HG02588 (cell line): Measurements from ENCODE around the gene SNTG2.

ENCODE experiments used
- ATAC-seq: cut with Tn5 transposase; IDR thresholded peaks from one replicate; pipeline ENCODE4 v1.9.1; 2021; ENCODE audit warnings: mild to moderate bottlenecking, moderate library complexity; ENCODE audit not compliant: unreplicated experiment

Gene SNTG2

GRCh38 chr2:951224-952006, 766 bp downstream of the SNTG2 start:
- no peak for ATAC-seq

DNA sequence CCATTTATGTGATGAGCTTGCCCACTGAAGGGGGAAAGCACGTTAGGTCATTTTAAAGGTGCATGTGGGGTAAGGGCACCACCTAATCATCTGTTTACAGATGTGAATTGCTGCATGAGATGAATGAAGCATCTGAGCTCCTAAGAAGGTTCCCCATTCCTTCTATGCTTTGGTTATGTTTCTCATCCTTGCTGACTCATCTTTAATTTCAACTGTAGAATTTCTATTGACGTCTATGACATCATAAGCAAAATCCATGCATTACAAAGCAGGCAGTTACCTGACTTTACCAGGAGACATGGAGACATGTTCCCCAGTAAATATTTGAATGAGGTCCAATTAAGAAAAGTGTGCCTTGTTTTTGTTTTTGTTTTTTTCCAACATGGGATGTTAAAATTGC, 2.8 kb downstream of the SNTG2 start:
- ATAC-seq: no peak

- no peak for ATAC-seq
Observed at GRCh38 chr2:953975-954686, 3.5 kb downstream of the SNTG2 start.

GRCh38 chr2:954687-955000, 4.0 kb downstream of the SNTG2 start:
- no peak for ATAC-seq

GRCh38 chr2:955829-956731, 5.4 kb downstream of the SNTG2 start:
- no peak for ATAC-seq

DNA sequence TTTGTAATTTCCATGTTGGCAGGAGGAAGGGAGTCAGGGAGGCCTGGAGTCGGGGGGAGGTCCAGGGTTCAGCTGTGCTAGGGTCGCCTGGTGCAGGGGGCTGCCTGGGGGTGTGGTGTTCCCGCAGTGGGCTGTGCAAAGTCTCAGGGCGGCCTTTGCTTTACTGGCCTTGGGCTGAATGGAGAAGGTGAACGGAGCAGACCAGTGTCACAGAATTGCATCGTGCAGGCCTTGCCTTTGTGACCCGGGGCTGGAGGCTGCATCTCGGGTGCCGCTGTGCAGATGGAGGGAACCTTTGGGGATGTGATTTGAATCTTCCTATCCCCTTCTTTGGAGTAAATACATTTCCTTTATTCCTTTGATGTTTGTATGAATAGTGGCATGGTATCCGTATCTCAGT, 8.8 kb downstream of the SNTG2 start:
- no peak for ATAC-seq

- ATAC-seq: no peak
Observed at GRCh38 chr2:960061-960736, 9.6 kb downstream of the SNTG2 start.

GRCh38 chr2:961786-962185, 11.1 kb downstream of the SNTG2 start:
- ATAC-seq: no peak

DNA sequence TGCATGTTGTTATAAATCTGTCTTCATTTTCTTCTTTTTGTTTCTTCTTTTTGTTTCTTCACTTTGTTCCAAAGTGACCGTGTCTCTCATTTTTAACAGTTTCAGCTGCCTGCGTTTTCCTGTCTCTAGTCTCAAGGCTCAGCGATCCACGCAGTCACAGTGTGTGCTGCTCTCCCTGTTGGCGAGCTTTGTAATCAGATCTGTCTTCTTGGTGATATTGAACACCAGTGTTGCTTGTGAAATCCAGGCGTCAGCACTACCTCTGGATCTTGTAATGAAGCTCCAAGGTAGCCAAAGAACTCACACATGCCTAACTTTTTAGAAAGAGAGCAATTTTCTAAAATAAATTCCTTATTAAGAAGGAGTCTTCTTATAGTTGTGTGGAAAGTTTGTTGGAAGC, 13.2 kb downstream of the SNTG2 start:
- ATAC-seq: no peak

DNA sequence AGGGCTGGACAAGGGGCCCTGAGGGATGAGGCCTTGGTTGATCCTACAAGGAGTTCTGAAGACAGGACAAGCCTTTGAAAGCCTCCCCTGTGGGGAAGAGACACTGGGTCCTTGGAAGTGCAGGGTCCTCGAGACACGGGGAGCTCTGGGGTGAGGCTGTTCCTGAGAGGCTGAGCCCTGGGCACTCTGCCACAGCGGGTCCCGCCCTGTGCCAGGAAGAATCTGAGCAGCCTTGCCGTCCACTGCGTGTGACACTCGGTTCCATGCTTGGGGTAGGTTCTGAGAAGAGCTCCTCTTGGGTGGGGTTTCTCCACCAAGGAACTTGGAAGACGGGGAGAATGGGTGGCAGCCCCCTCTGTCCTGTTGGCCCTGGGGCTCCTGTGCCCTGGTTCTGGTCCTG, 13.9 kb downstream of the SNTG2 start:
- ATAC-seq: no peak

DNA sequence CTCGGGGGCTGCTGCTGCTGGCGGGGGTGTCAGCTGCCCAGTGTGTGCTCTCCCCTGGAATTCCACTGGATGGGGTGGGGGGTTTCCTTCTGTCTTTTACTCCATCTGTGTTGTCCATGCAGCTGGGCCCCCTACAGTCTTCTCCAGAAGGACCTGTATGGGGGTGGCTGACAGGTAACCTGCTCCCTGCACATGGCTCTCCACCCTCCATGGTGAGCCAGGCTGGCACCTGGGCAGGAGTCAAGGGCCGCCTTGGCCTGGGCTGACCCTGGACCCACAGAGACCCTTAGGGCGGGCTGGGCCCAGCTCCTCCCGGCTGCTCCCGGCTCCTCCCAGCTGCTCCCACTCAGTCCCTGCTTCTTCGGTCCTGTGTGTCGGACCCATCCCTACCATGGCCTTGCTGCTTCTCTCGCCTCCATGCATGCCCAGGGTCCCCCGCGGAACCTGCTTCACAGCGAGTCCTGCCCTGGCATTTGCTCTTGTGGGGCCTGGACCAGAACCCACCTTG, 15.0 kb downstream of the SNTG2 start:
- ATAC-seq: no peak

- ATAC-seq: no peak
Observed at GRCh38 chr2:973129-973528, 22.5 kb downstream of the SNTG2 start.

- no peak for ATAC-seq
Observed at GRCh38 chr2:974054-974453, 23.4 kb downstream of the SNTG2 start.

DNA sequence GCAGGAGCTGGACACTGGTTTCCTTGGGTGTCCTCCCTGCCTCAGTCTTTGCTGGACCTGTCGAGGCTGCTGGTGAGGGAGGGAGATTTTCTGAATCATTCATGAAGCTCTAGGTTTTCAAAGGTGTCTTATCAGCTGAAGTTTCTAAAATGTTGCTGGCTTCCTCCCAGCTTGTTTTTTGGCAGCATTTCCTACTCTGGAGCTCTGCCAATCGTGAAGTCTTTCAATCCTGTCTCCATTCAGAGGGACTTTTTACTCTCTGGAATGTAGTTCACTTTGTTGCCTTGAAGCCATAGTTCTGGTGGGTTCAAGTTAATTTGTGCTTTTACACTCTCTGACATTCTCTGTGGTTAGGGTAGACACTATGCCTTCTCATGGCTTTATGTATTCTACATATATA, 23.9 kb downstream of the SNTG2 start:
- ATAC-seq: no peak

GRCh38 chr2:975095-975494, 24.4 kb downstream of the SNTG2 start:
- ATAC-seq: no peak

GRCh38 chr2:979069-979928, 28.6 kb downstream of the SNTG2 start:
- ATAC-seq: no peak

DNA sequence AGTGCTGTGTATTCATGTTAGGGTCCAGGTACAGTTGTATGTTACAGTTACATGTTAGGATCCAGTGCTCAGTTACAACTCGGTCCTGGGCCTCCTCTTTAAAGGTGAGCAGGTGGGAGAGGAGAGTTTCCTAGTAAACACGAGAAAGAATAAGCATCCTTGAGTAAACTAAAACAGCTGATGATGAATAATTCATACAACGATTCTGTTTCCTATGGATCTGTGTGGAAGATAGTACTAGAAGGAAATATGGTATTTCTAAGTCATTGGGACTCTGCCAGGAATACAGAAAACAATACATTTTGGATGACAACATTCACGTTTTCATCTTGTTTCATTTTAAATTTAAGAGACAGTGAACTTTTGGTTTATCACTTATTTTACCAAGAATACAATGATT, 29.5 kb downstream of the SNTG2 start:
- no peak for ATAC-seq

GRCh38 chr2:981258-981657, 30.6 kb downstream of the SNTG2 start:
- ATAC-seq: no peak

DNA sequence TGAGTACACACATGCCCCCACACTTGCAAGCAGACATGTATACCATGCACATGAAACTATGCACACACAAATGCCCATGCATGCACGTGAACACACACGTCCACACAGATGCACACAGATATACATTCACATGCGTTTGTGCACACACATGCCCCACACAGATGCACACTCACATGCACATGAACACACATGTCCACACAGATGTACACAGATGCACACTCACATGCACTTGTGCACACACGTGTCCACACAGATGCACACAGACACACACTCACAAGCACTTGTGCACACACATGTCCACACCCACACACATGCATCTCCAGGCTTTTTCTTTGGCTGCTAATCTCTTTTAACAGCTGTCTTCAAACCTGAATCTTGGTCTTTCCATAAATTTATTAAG, 31.1 kb downstream of the SNTG2 start:
- no peak for ATAC-seq

- ATAC-seq: no peak
Observed at GRCh38 chr2:985317-985898, 34.8 kb downstream of the SNTG2 start.
